HG02642 (cell line): Measurements from ENCODE around the gene GEN1.

Experiments
- ATAC-seq: cut with Tn5 transposase; IDR thresholded peaks from one replicate; pipeline ENCODE4 v1.9.1; 2021; ENCODE audit warnings: mild to moderate bottlenecking; ENCODE audit not compliant: unreplicated experiment, poor library complexity

Gene GEN1

GRCh38 chr2:17793296-17793695, 39.4 kb downstream of the GEN1 start:
- no peak for ATAC-seq

- ATAC-seq, result no peak
These were observed 39.9 kb downstream of the GEN1 start for GRCh38 chr2:17793803-17794354.

DNA sequence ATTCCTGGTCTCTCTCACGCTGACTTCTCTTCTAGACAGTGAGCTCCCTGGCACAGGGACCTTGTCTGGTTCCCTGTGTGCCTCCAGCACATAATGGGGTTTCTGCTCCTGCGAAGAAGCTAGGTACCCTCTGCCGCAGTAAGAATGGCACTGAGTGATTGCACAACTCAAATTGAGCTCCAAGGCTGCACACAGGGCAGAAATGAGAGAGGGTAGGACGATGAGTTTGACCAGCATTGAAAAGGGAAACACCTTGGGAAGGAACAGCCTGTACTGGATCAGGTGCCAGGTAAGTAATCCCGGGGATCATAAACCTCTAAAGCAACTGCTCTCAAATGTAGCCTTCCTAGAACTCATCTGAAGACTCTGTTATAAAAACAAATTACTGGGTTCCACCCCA, 41.4 kb downstream of the GEN1 start:
- ATAC-seq, result no peak

GRCh38 chr2:17798338-17798737, 44.4 kb downstream of the GEN1 start:
- no peak for ATAC-seq

- ATAC-seq, result no peak
These were observed 45.6 kb downstream of the GEN1 start for GRCh38 chr2:17799301-17800120.

GRCh38 chr2:17800219-17800618, 46.3 kb downstream of the GEN1 start:
- ATAC-seq, result no peak

- ATAC-seq, result no peak
These were observed 46.9 kb downstream of the GEN1 start for GRCh38 chr2:17800693-17801458.

DNA sequence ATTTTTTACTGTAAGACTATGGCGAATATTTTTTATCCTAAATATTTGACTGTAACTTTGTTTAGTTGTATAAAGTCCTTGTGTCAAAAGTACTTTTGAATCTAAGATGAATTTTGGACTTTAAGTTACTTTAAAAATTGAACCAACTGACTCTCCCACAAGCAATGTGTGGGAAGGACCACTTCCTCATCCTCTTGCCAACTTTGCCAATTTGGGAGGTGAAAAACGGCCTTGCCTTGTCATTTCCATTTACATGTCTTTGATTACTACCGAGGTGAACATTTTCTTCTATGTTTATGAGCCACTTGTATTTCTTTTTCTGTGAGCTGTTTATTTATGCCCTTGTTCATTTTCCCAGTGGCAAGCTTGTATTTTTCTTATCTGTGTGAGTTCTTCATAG, 49.6 kb downstream of the GEN1 start:
- no peak for ATAC-seq

DNA sequence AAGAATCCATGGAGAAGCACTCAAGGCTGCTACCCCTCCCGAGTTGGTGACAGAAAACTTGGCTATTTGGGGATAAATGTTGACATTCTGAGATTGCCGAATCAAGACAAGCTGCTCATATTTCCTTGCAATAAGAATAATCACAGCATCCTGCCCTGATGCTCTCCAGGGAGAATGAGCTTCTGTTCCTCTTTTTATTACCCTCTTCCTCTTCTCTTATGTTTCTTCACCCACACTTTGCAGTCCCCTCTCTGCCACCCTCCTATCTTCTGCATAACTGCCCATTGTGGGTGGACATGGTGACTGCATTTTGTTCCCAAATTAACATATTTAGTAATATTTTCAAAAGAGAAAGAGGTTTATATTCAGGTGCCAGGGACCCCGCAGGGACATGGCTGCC, 50.4 kb downstream of the GEN1 start:
- peak; percentile 60 for ATAC-seq

DNA sequence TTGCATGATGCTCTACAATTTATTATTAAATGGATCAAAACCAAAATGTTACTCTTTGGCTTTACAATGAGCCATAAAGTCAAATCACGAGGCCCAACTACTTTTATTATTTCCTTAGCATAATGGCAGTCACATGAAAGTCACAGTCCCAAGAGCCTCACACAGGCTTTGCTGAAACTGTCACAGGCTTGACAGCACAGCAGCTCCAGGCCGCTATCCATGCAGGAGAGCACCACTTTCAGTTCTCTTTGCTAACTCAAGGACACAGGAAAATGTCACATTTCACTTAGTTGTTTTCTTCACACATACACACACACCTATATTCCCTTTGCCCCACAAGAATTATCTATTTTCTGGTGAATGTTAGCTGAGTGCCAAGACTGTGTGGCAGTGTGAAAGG, 51.2 kb downstream of the GEN1 start:
- ATAC-seq, result peak; percentile 36

- no peak for ATAC-seq
These were observed 51.9 kb downstream of the GEN1 start for GRCh38 chr2:17805717-17806363.

- peak; percentile 42 for ATAC-seq
These were observed 59.2 kb downstream of the GEN1 start for GRCh38 chr2:17813010-17813741.

DNA sequence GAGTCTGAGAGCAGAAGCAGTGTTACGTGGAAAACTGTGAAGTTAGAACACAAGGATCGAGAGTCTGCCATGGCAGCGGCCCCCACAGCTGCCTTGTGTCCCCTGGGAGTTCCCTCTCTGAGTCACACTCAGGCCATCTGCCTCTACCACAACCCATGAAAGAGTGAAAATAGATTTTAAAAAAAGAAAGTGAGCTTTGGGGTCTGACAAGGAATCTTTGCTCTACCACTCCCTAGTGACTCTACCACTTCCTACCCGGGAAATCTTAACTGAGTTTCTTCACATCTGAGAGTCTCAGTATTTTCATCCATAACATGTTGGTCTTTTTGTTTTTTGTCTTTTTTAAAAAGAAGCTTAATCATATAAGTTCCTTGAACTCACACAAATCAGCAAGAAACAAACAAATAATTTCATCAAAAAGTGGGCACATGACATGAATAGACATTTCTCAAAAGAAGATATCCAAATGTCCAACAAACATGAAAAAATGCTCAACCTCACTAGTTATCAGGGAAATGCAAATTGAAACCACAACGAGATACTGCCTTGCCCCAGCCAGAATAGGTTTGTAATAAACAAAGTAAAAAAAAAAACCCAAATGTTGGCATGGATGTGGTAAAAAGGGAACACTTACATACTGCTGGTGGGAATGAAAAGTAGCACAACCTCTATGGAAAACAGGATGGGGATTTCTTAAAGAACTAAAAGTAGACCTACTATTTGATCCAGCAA, 60.0 kb downstream of the GEN1 start:
- ATAC-seq, result peak; percentile 89

- no peak for ATAC-seq
These were observed 60.7 kb downstream of the GEN1 start for GRCh38 chr2:17814601-17815000.

DNA sequence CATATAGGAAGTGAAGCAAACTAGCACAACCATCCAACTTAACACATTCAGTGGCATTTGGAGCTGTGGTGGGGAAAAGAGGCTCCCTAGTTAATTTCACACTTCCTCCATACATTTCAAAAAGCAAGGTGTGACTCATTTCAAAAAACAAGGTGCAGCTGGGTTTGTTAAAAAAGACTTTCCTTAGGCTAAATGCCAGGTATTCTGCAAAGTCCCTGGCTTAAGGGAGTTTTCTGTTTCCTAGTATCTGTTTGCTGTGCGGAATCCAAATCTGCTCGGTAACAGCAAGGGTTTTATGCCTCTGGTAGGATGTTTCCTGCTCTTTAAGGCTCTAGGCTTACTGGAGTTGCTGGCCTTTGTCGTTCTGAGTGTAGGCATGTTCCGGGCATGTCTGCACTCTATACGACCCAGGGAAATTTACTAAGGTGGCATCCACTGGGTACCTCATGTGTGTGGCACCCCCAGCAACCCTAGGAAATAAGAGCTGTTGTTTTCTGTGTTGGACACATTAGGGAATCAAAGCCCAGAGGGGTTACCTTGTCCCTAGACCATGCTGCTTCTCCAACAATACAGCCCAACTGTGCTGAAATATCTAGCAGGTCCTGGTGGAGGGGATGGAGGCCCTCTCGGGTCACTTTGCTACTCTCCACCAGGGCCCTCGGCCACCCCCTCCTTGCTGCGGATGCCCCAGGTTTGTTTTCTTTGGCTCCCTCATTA, 61.7 kb downstream of the GEN1 start:
- ATAC-seq, result peak; percentile 29

DNA sequence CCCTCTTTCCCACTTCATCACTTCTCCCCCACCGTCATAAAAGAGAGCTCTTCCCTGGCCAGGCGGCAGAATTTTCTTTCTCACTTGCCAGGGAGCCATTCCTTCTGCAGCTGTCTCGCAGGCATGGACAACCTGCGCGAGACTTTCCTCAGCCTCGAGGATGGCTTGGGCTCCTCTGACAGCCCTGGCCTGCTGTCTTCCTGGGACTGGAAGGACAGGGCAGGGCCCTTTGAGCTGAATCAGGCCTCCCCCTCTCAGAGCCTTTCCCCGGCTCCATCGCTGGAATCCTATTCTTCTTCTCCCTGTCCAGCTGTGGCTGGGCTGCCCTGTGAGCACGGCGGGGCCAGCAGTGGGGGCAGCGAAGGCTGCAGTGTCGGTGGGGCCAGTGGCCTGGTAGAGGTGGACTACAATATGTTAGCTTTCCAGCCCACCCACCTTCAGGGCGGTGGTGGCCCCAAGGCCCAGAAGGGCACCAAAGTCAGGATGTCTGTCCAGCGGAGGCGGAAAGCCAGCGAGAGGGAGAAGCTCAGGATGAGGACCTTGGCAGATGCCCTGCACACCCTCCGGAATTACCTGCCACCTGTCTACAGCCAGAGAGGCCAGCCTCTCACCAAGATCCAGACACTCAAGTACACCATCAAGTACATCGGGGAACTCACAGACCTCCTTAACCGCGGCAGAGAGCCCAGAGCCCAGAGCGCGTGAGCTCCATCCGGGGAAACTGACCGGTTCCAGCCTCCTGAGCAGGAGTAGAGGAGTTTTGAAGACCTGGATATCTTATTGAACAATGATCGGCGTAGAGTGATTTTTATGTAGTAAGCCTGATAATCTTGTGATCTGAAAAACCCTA, 62.7 kb downstream of the GEN1 start, which contains the start of gene MSGN1:
Gene MSGN1, plus strand, starts transcription at position 65 of the 850 bp plus-strand sequence. Its CDS starts 59 bp downstream, at position 124.
- no peak for ATAC-seq

- no peak for ATAC-seq
These were observed 64.4 kb downstream of the GEN1 start for GRCh38 chr2:17818235-17818815.

GRCh38 chr2:17821080-17821479, 67.1 kb downstream of the GEN1 start:
- ATAC-seq, result no peak
